C4-2B (cell line): ENCODE measurements around the gene SLC30A1.

Experiments used
- H3K27ac ChIP-seq: fragments of 450-650 bp; 2 replicates; pipeline ENCODE4 v1.5.1; 2017
- ZFX ChIP-seq: fragments of 450-650 bp; IDR thresholded peaks from 2 replicates; pipeline ENCODE4 v1.6.1; 2017
- TF ChIP-seq, protein P1 (sequence below): fragments of 450-650 bp; conservative IDR thresholded peaks from 2 replicates; pipeline ENCODE4 v1.5.1; 2017; ENCODE audit warnings: mild to moderate bottlenecking

Gene SLC30A1

DNA sequence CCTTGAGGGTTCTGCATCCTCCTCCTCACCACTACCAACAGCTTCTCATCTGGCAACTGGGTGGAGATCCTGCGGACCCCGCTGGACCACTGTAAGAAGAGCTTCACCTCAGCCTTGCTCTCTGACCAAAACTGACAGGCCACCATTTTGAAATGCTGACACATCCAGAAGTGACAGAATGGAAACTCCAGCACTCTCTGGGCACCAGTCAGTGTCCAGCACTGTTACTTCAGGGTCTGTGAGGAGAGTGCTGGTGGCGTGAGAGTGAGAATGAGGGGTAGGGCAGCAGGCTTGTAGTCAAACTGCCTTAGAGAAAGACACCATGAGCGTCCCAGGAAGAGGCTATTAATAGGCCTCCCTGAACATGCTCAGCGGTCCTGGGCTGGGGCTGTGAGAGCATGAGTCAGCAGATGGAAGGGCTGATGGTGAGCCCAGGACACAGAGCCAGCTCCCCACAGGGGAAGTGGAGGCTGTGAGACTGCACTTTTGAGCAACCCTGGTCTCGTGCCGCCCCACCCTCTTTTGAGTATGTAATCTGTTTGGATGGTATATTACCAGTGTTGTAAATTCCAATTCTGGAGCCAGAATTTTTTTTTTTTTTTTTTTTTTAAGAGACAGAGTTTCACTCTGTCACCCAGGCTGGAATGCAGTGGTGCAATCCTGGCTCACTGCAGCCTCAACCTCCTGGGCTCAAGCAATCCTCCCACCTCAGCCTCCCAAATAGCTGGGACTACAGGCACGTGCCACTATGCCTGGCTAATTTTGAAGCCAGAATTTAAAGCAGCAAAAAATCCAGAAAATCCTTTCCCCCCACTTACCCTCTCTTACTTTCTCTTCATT is 34.4 kb upstream of the SLC30A1 start:
- TF ChIP-seq ZFX, result no peak
- TF ChIP-seq, protein P1, sequence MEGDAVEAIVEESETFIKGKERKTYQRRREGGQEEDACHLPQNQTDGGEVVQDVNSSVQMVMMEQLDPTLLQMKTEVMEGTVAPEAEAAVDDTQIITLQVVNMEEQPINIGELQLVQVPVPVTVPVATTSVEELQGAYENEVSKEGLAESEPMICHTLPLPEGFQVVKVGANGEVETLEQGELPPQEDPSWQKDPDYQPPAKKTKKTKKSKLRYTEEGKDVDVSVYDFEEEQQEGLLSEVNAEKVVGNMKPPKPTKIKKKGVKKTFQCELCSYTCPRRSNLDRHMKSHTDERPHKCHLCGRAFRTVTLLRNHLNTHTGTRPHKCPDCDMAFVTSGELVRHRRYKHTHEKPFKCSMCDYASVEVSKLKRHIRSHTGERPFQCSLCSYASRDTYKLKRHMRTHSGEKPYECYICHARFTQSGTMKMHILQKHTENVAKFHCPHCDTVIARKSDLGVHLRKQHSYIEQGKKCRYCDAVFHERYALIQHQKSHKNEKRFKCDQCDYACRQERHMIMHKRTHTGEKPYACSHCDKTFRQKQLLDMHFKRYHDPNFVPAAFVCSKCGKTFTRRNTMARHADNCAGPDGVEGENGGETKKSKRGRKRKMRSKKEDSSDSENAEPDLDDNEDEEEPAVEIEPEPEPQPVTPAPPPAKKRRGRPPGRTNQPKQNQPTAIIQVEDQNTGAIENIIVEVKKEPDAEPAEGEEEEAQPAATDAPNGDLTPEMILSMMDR, result no peak
- H3K27ac ChIP-seq, result no peak overlapping the region

DNA sequence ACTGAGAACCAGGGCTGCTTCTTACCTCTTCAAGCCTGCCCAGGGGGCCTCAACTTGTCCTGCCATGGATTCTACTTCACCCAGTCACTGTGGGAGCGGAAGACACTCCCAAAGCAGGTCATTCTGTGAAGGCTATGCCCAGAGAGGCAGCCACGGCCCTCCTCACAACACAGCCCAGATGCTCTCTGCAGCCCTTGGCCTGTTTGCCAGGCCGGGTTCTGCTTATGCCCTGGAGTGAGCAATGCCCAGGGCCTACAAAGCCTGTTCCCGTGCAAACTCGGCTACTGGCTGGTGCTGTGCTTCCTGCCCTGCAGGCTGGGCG is 33.8 kb upstream of the SLC30A1 start:
- TF ChIP-seq, protein P1, result no peak
- TF ChIP-seq ZFX, result no peak
- H3K27ac ChIP-seq, result no peak overlapping the region

GRCh38 chr1:211611818-211612217 is 32.9 kb upstream of the SLC30A1 start:
- TF ChIP-seq ZFX, result no peak
- TF ChIP-seq, protein P1, result no peak
- H3K27ac ChIP-seq, result no peak overlapping the region

GRCh38 chr1:211610779-211611556 is 32.0 kb upstream of the SLC30A1 start:
- no peak overlapping the region for H3K27ac ChIP-seq
- TF ChIP-seq ZFX, result no peak
- TF ChIP-seq, protein P1, result no peak

GRCh38 chr1:211609120-211610024 is 30.4 kb upstream of the SLC30A1 start:
- TF ChIP-seq, protein P1, result no peak
- no peak for TF ChIP-seq ZFX
- H3K27ac ChIP-seq, result no peak overlapping the region

DNA sequence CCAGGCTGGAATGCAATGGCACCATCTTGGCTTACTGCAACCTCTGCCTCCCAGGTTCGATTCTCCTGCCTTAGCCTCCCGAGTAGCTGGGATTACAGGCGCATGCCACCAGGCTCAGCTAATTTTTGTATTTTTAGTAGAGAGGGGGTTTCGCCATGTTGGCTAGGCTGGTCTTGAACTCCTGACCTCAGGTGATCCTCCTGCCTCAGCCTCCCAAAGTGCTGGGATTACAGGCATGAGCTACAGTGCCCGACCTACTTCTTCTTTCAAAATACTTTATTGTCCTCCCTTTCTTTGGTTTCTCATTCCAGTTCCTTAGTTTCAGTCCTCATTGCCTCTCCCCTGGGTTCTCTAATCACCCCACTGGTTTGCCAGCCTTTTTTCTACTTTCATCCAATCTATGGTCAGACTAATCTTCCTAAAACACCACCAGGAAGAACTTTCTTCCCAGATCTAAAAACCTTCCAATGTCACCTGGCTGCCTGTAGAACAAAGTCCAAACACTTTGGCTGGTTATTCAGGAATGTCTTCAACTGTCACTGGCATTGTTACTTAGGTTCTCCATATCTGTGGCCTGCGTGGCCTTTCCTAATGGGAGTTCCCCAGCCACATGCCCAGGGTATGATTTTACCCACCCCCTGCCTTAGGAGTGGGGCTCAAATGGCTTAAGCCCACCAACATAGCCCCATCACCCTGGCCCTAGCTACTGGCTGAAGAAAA is 29.0 kb upstream of the SLC30A1 start:
- TF ChIP-seq, protein P1, result no peak
- H3K27ac ChIP-seq, result no peak overlapping the region
